Measurements from ENCODE around the gene KRT79.
"Not testable (repeated sequence)": the region's sequence is repeated elsewhere in the genome, so short reads cannot be mapped to it uniquely, and the experiment has no call there.

Gene KRT79

GRCh38 chr12:52860102-52860823 is 26.2 kb upstream of the KRT79 start:
- DNase-seq (ENCODE audit: low spot score), result no peak

GRCh38 chr12:52857500-52857899 is 23.4 kb upstream of the KRT79 start:
- DNase-seq (ENCODE audit: low spot score), result no peak

- DNase-seq (ENCODE audit: low spot score), result no peak
Measured at GRCh38 chr12:52856787-52857186, 22.7 kb upstream of the KRT79 start.

GRCh38 chr12:52856077-52856476 is 22.0 kb upstream of the KRT79 start:
- not testable (repeated sequence) for DNase-seq (ENCODE audit: low spot score)

GRCh38 chr12:52851787-52852186 is 17.7 kb upstream of the KRT79 start:
- DNase-seq (ENCODE audit: low spot score), result no peak

GRCh38 chr12:52850681-52851080 is 16.6 kb upstream of the KRT79 start:
- no peak for DNase-seq (ENCODE audit: low spot score)

- DNase-seq (ENCODE audit: low spot score), result no peak
Measured at GRCh38 chr12:52849511-52849910, 15.4 kb upstream of the KRT79 start.

- DNase-seq (ENCODE audit: low spot score), result no peak
Measured at GRCh38 chr12:52848661-52849255, 14.6 kb upstream of the KRT79 start, which contains the start of gene KRT78. TSS of gene KRT78 (minus strand) at chr12:52848994. CDS start at chr12:52848930, 64 bp downstream.

GRCh38 chr12:52847335-52848102 is 13.4 kb upstream of the KRT79 start:
- DNase-seq (ENCODE audit: low spot score), result no peak

- DNase-seq (ENCODE audit: low spot score), result no peak
Measured at GRCh38 chr12:52846356-52846970, 12.4 kb upstream of the KRT79 start.

GRCh38 chr12:52845946-52846345 is 11.8 kb upstream of the KRT79 start:
- DNase-seq (ENCODE audit: low spot score), result no peak

- no peak for DNase-seq (ENCODE audit: low spot score)
Measured at GRCh38 chr12:52844386-52844785, 10.3 kb upstream of the KRT79 start.

GRCh38 chr12:52839436-52840105 is 5.5 kb upstream of the KRT79 start:
- DNase-seq (ENCODE audit: low spot score), result no peak

GRCh38 chr12:52838609-52839435 is 4.7 kb upstream of the KRT79 start:
- no peak for DNase-seq (ENCODE audit: low spot score)

- DNase-seq (ENCODE audit: low spot score), result no peak
Measured at GRCh38 chr12:52837781-52838608, 3.9 kb upstream of the KRT79 start.

- DNase-seq (ENCODE audit: low spot score), result no peak
Measured at GRCh38 chr12:52837413-52837741, 3.3 kb upstream of the KRT79 start.

GRCh38 chr12:52836491-52837412 is 2.6 kb upstream of the KRT79 start:
- DNase-seq (ENCODE audit: low spot score), result no peak

GRCh38 chr12:52836042-52836466 is 1.9 kb upstream of the KRT79 start:
- DNase-seq (ENCODE audit: low spot score), result no peak
